Tibial nerve (tissue), 4 donors: ENCODE results near the gene BICD1. TPM values are rescaled to one million over a fixed set of nuclear protein-coding genes. Genes with fewer than 3 reads are reported as not detected.

ENCODE experiments used
- DNase-seq, 2 donors: peaks; one replicate each; pipeline ENCODE4 v3.0.0-alpha.2; 2019; ENCODE audit warnings: low spot score in 2 of 2
- H3K27ac ChIP-seq, 4 donors: fragments of 200-600 bp; sonication (generic) in 3 of 4; one replicate each; pipeline ENCODE4 v1.5.1; 2017 to 2019; ENCODE audit warnings: mild to moderate bottlenecking in 1 of 4
- H3K27me3 ChIP-seq, 2 donors: fragments of 200-600 bp; sonication (generic) in 1 of 2; one replicate each; pipeline versions ENCODE4 v1.5.1 to v1.6.0; 2017 to 2019
- H3K36me3 ChIP-seq, 3 donors: fragments of 200-600 bp; sonication (generic); one replicate each; pipeline ENCODE4 v1.5.1; 2018 to 2019
- H3K4me1 ChIP-seq, 4 donors: fragments of 200-600 bp; sonication (generic) in 3 of 4; one replicate each; pipeline ENCODE4 v1.5.1; 2017 to 2019
- H3K4me3 ChIP-seq, 4 donors: fragments of 200-600 bp; sonication (generic) in 3 of 4; one replicate each; pipeline ENCODE4 v1.5.1; 2017 to 2019; ENCODE audit warnings: mild to moderate bottlenecking in 1 of 4, moderate library complexity in 1 of 4
- H3K9me3 ChIP-seq, 4 donors: fragments of 200-600 bp; sonication (generic) in 3 of 4; one replicate each; pipeline ENCODE4 v1.5.1; 2017 to 2019
- CTCF ChIP-seq, 5 experiments: fragments of 200-600 bp in 3 of 5; fragments of 450-650 bp in 2 of 5; sonication (generic) in 3 of 5; IDR thresholded peaks; one replicate each; pipeline ENCODE4 v1.5.1; 2016 to 2019; ENCODE audit warnings: antibody characterized with exemption in 5 of 5, mild to moderate bottlenecking in 3 of 5, moderate library complexity in 2 of 5
- EP300 ChIP-seq, 2 donors: sonication (generic); formaldehyde crosslinking; IDR thresholded peaks; one replicate each; pipeline ENCODE4 v1.6.1; 2017; ENCODE audit warnings: antibody characterized with exemption in 2 of 2, mild to moderate bottlenecking in 1 of 2
- POLR2A ChIP-seq, 2 donors: fragments of 450-650 bp; IDR thresholded peaks; one replicate each; pipeline ENCODE4 v1.6.1; 2017; ENCODE audit warnings: antibody characterized with exemption in 2 of 2, mild to moderate bottlenecking in 2 of 2, moderate library complexity in 2 of 2
- WGBS, 2 donors: methylation state at CpG; one replicate each; pipeline ENCODE4 v1.1.5; 2018; 5-methylcytosine and 5-hydroxymethylcytosine counted together
- total RNA-seq, 4 donors: library from RNA; depleted of rRNA; stranded (reverse); fragments of >200 nt; gene quantifications; one replicate each; pipeline ENCODE4 v1.1.0, GENCODE V29; 2016

BICD1 gene
- total RNA-seq, 4 donors from 2014 or later = 34.9 to 58.8 (median 49.2) TPM

- no peak overlapping the region for H3K4me3 ChIP-seq
These were observed 29.8 kb downstream of the BICD1 start for GRCh38 chr12:32136404-32136803.

GRCh38 chr12:32139064-32139421 is 32.4 kb downstream of the BICD1 start:
- TF ChIP-seq EP300 (IDR thresholded peaks at IDR 0.05) = peak in 1 of 2 donors; percentile 42
- TF ChIP-seq CTCF (IDR thresholded peaks at IDR 0.05) = no peak
- no peak for TF ChIP-seq POLR2A (IDR thresholded peaks at IDR 0.05)
- no peaks in the 10 kb centered on the region for H3K27me3 ChIP-seq
- peak overlapping the region in 3 of 4 donors; percentile 35 to 46 (median 46) for H3K4me3 ChIP-seq
- H3K27ac ChIP-seq = peak overlapping the region; percentile 65 to 90 (median 82)
- peak in 1 of 2 donors; percentile 16 for DNase-seq
- no peaks in the 10 kb centered on the region for H3K9me3 ChIP-seq
- WGBS, 2 donors = 28 to 29% methylated on average over 2 of the region's 2 CpGs
- no peaks in the 10 kb centered on the region for H3K36me3 ChIP-seq
- H3K4me1 ChIP-seq = peaks cover 0 to 22% (median 7%) of the 10 kb centered on the region in 4 donors

More at GRCh38 chr12:32136404-32136803, 29.8 kb downstream of the BICD1 start:
- Histone ChIP-seq H3K27me3 (no peaks in the 10 kb centered on the region), H3K27ac (peak overlapping the region in 2 of 4 donors; percentile 15 to 25), H3K9me3 (no peaks in the 10 kb centered on the region), H3K36me3 (no peaks in the 10 kb centered on the region), H3K4me1 (peaks cover 0 to 26% (median 10%) of the 10 kb centered on the region in 4 donors)
- TF ChIP-seq EP300 (IDR thresholded peaks at IDR 0.05) = no peak
- WGBS, 2 donors = 68 to 73% methylated on average over 4 of the region's 4 CpGs
- DNase-seq = no peak

GRCh38 chr12:32140877-32141276 is 34.2 kb downstream of the BICD1 start:
- peak overlapping the region in 3 of 4 donors; percentile 2 to 46 (median 16) for H3K4me3 ChIP-seq
- H3K27me3 ChIP-seq = no peaks in the 10 kb centered on the region
- H3K27ac ChIP-seq = peak overlapping the region; percentile 65 to 90 (median 82)
- H3K9me3 ChIP-seq = no peaks in the 10 kb centered on the region
- peaks cover 0 to 27% (median 2%) of the 10 kb centered on the region in 4 donors for H3K4me1 ChIP-seq
- TF ChIP-seq POLR2A (IDR thresholded peaks at IDR 0.05) = no peak
- TF ChIP-seq CTCF (IDR thresholded peaks at IDR 0.05) = no peak
- no peak for TF ChIP-seq EP300 (IDR thresholded peaks at IDR 0.05)
- H3K36me3 ChIP-seq = no peaks in the 10 kb centered on the region
- no peak for DNase-seq
- WGBS, 2 donors = 60 to 65% methylated on average over 12 of the region's 12 CpGs

GRCh38 chr12:32145096-32145495 is 38.4 kb downstream of the BICD1 start:
- Histone ChIP-seq H3K27ac (no peak overlapping the region), H3K27me3 (no peaks in the 10 kb centered on the region), H3K9me3 (no peaks in the 10 kb centered on the region), H3K4me1 (peaks cover 0 to 21% (median 2%) of the 10 kb centered on the region in 4 donors), H3K4me3 (no peak overlapping the region), H3K36me3 (peaks cover 0 to 7% (median 0%) of the 10 kb centered on the region in 3 donors)
- WGBS, 2 donors = 84 to 91% methylated on average over 1 of the region's 1 CpG
- TF ChIP-seq POLR2A (IDR thresholded peaks at IDR 0.05) (no peak), EP300 (IDR thresholded peaks at IDR 0.05) (no peak), CTCF (IDR thresholded peaks at IDR 0.05) (no peak)
- no peak for DNase-seq

GRCh38 chr12:32146074-32146873 is 39.6 kb downstream of the BICD1 start:
- no peak for TF ChIP-seq POLR2A (IDR thresholded peaks at IDR 0.05)
- no peak for TF ChIP-seq EP300 (IDR thresholded peaks at IDR 0.05)
- TF ChIP-seq CTCF (IDR thresholded peaks at IDR 0.05) = no peak
- Histone ChIP-seq H3K27ac (no peak overlapping the region), H3K27me3 (no peaks in the 10 kb centered on the region), H3K36me3 (peaks cover 0 to 10% (median 0%) of the 10 kb centered on the region in 3 donors), H3K4me3 (no peak overlapping the region), H3K9me3 (no peaks in the 10 kb centered on the region), H3K4me1 (peaks cover 0 to 21% (median 0%) of the 10 kb centered on the region in 4 donors)
- WGBS, 2 donors = 64 to 66% methylated on average over 5 of the region's 5 CpGs
- no peak for DNase-seq
